ENCODE measurements around the gene TMEM158.

The TMEM158 gene

DNA sequence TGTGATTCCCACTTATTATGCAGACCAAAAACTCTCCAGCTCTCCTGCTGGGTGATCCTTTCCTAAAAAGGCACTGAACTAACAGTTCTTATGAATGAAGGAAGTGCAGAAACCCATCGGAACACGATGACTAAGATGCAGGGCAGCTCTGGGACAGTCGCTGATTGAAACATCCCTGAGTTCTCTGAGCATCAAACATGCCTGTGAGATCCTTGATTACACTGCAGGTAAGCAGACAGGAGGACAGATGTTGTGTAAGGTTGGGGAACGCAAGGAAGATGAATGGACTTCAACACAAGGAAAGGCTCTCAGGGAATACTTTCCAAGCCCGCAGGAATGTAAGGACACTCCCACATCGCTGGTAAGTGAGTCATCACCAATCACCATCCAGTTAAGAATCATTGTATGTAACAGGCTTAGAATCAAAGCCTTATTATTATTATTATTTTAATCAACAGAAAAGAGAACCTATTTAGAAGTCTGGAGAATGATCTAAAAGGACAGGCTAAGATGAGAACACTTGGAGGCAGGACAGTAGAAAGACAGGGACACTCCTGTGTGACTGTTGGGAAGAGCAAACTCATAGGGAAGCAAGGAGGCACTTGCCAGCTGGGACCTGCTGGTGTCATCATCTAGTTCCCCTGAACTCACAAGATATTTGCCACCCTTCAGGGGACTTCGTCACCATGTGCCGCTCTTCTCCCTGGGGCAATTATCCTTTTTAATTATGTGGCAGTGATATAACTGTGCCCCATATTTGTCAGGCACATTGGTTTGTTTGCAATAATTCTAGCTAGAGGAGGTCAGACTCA, 26.0 kb downstream of the TMEM158 start:
- no peak for DNase-seq (ENCODE audit: low spot score)

DNA sequence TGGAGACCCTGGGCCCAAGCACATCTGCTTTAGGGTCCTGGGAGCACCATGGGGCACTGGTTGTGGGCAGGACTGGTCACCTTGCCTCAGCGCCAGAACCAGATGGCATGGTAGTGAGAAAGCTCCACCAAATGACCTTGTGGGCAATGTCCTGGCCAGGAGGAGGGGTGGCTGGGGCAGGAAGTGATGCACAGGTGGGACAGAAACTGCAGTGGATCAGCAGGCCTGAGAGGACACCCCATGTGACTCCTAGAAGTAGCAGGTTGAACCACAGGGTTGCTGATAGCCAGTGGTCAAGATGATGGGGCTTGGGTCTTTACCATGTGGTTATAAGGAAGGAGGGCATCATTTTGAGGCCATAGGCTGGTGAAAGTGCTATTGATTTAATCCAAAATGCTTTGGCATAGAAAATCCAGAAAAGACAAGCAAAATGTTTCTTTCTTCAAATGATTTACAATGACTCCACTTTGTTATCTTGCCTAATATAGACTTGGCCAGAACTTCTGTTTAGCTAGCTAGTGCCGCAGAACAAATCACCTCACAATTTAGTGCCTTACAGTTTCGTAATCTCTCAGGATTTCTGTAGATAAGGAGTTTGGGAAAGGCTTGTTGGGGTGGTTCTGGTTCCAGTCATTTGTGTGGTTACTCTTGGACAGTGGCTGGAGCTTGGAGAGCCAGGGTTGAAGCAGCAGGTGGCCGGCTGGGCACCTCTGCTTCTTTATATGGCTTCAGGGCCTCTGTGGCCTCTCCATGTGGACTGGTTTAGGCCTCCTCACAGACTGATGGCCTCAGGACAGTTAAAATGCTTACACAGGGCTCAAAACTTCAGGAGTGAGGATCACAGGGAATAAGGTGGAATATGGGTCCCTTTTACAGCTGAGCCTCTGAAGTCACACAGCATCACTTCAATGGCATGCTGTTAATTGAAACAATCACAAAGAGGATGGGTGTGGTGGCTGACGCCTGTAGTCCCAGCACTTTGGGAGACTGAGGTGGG, 27.5 kb downstream of the TMEM158 start:
- no peak for DNase-seq (ENCODE audit: low spot score)

DNA sequence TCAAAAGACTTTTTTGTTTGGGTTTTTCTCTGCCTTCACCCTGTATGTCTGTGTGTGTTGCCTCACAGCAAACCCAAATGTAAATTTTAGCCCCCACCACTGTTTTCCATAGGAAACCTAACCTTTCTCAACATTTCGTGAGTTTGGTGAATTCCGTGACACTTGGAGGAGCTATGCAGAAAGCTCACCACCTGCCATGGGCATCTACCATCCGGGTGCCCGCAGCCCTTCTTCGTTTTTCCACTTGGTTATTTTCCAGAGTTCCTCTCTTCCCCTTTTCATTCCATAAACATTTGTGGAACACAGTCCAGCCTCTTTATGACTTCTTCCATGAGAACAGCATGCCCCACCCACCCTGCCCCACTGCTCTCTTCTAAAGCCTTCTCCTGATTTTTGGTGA, 31.3 kb downstream of the TMEM158 start:
- no peak for DNase-seq (ENCODE audit: low spot score)

- DNase-seq (ENCODE audit: low spot score) = no peak
Measured at GRCh38 chr3:45191924-45192417, 34.1 kb downstream of the TMEM158 start.

DNA sequence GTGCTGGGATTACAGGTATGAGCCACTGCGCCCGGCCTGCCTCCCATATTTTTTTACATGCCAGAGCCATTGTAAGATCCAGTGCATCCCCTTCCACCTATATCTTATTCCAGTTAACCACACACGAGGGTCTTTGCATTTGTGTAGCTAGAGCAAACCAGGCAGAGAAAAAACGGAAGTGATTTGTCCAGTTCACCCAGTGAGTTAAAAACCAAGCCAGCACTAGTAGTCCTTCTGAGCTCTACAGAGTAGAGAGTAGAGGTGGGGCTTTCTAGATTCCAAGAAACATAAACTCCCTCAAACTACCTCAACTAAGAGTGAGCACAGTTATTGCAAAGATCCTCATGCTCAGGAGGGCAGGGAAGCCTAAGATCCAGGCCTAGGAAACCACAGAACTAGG, 34.7 kb downstream of the TMEM158 start:
- DNase-seq (ENCODE audit: low spot score) = no peak

- DNase-seq (ENCODE audit: low spot score) = peak; percentile 66
Measured at GRCh38 chr3:45188719-45189659, 37.1 kb downstream of the TMEM158 start.

- DNase-seq (ENCODE audit: low spot score) = no peak
Measured at GRCh38 chr3:45187694-45188141, 38.4 kb downstream of the TMEM158 start.

DNA sequence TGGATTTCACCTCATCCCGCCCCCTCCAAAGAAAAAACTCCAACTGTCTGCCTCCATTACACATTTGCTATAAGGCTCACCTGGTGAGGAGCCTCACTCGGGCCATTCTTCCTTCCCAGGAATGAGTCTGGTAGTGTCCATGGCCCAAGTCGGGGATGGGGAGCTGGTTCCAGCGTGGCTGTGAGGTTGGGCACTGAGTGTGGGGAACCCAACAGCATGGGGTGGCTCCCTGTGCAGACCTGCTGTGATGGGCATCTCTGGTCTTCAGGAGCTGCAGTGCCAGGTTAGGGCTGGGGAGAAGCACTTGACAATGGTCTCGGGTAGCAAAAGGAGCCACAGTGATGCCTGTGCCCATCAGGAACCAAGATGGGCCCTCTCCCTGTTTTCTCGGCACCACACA, 39.2 kb downstream of the TMEM158 start:
- no peak for DNase-seq (ENCODE audit: low spot score)

- DNase-seq (ENCODE audit: low spot score) = no peak
Measured at GRCh38 chr3:45185461-45185860, 40.6 kb downstream of the TMEM158 start.

DNA sequence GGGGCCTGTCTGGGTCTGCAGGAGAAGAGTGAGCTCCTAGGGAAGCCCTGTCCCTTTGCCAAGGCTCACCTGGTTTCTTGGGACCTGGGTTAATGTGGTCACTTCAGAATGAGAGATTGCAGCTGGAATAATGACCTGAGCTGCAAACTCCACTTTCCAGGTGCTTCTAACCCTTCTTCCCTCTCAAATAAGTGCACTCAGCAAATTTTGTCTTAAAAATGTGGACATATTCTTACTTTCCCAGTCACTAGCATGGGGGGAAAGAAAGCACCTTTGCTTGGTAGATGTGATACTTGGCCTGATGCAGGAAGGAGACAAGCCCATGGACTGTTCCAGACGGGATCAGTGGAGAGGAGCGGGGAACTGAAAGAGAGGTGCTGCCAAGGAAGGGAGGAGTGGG, 41.0 kb downstream of the TMEM158 start:
- no peak for DNase-seq (ENCODE audit: low spot score)

DNA sequence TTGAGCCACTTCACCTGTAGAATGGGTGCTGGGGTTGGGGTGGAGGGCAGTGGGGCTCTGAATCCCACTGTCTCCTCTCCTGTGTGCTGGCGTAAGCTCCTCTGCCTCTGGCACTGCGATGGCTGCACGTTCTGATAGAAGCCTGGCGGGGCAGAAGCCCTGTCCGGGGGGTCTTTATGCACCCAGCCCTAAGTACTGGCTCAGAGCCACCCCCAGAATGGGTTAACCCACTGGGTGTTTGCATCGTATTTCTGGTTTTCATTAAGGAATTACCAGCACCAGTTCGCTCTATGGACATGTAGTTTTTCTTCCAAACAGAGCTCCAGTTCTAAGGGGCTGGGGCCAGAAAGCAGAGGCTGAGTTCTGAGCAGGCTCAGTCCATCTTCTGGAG, 42.2 kb downstream of the TMEM158 start:
- DNase-seq (ENCODE audit: low spot score) = no peak

GRCh38 chr3:45182915-45183871, 42.9 kb downstream of the TMEM158 start:
- DNase-seq (ENCODE audit: low spot score) = peak; percentile 46

DNA sequence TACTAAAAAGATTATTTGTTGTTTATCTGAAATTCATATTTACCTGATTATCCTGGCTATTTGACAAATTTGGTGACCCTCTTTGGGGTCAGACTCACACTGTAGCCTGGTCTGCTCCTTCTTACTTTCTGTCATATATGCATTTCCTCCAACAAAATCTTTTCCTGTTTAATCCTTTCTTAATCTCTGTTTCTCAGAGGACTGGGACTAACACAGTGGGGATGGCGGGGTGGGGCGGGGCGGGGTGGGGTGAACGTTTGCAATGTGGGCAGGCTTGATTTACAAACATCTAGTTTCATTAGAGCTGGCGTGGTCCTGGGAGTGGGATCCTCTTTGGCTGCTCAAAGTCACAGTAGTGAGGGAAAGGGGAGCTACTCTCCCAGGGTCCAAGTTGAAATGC, 44.6 kb downstream of the TMEM158 start:
- DNase-seq (ENCODE audit: low spot score) = peak; percentile 55

- DNase-seq (ENCODE audit: low spot score) = peak; percentile 43
Measured at GRCh38 chr3:45180899-45181298, 45.2 kb downstream of the TMEM158 start.

DNA sequence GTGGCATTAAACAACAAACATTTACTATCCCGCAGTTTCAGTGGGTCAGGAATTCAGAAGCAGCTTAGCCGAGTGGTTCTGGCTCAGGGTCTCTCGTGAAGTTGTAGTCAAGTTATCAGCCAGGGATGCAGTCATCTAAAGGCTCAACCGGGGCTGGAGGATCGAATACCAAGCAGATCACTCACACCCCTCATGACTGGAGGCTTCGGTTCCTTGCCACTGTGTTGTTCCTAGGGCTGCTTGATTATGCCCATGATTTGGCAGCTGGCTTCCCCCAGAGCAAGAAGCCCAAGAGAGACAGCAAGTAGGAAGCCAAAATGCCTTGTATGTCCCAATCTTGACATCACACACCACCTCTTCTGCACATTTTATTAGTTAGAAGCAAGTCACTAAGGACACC, 46.0 kb downstream of the TMEM158 start:
- no peak for DNase-seq (ENCODE audit: low spot score)

DNA sequence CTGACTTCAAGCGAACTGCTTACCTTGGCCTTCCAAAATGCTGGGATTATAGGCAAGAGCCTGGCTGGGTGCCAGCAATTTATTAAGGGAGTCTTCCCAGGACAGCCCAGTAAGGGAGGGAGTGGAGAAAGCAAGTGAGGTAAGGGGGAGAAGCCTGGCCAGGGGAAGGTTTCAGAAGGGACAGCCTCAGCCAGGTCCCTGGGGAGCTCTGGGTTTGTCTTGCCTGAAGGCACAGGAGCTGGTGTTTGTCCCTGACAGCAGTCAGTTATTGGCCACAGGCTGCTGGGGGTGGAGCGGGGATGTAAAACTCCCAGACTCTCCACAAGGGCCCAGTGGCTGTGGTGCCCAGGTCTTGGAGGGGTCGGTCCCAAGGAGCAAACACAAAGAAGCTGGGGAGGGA, 46.9 kb downstream of the TMEM158 start:
- DNase-seq (ENCODE audit: low spot score) = no peak

DNA sequence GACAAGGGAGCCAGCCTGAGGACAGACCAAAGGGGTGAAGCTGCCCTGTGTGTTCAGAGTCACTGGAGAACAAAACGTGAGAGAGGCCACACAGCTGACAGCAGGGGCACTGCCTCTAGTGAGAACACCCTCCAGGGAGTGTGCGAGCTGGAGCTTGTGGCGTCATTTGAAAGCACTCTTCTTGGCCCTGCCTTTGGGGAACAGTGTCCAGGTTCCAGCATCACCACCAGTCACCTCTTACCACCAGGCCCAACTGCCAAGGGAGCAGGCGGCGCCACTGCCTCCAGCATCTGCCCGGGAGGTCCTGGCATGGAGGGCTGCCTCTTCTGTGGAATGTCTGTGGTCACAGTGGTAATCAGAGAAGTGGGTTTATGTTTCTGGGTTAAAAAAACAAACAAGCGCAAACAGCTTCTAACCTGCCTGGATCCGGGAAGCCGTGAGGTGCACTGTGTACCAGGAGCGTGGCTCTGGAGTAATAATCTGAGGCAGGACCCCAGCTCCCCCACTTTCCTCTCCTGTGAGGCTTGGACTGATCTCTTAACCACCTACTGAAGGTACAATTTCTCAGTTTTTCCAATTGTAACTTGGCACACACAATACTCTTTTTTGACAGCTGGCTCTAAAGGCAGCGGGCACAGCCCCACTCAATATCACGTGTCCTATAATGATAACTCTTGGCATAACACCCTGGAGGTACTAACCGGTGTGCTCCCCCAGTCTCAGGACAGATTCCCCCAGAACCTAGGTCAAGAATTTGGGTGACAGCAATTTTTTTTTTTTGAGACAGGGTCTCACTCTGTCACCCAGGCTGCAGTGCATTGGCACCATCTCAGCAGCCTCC, 47.7 kb downstream of the TMEM158 start:
- DNase-seq (ENCODE audit: low spot score) = no peak

DNA sequence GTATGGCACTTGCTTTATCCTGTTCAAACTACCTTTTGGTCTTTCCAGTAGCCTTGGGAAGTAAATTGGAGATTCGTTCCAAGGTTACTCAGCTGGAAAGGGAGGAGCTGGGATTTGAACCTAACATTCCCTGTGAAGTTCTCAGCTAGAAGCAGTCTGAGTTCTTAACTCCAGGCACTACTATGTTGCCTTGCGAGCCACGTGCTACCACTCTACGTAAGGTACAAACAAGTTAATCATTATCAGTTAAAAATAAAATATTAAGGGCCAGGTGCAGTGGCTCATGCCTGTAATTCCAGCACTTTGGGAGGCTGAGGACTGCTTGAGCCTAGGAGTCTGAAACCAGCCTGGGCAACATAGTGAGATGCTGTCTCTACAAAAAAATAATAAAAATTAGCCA, 49.2 kb downstream of the TMEM158 start:
- DNase-seq (ENCODE audit: low spot score) = no peak

Data from D341Med (cell line).